DOHH2 (cell line): ENCODE data around the gene PIGB.

Experiments used
- CTCF ChIP-seq: fragments of 200-600 bp; sonication (generic); IDR thresholded peaks from one replicate; pipeline ENCODE4 v1.5.1; 2014; ENCODE audit warnings: antibody characterized with exemption, mild to moderate bottlenecking, low read depth, low read length; ENCODE audit not compliant: poor library complexity, severe bottlenecking
- EZH2phosphoT487 ChIP-seq: fragments of 200-600 bp; sonication (generic); IDR thresholded peaks from 2 replicates; pipeline ENCODE4 v1.6.1; 2017; ENCODE audit warnings: borderline replicate concordance, mild to moderate bottlenecking, antibody characterized with exemption, low read length, moderate library complexity, mixed read lengths

- TF ChIP-seq CTCF (no peak), EZH2phosphoT487 (no peak)
Observed at GRCh38 chr15:55277116-55277564, 41.9 kb upstream of the PIGB start.
